Measurements from ENCODE around the gene HSP90AB1. TPM values are rescaled to one million over a fixed set of nuclear protein-coding genes. Genes with fewer than 3 reads are reported as not detected.

Gene HSP90AB1
- total RNA-seq, 4 donors from 2014 or later: 356 to 729 (median 499) TPM

GRCh38 chr6:44261581-44261980 is 14.7 kb downstream of the HSP90AB1 start:
- intact Hi-C loops (cut with DNase I): no loop called here
- TF ChIP-seq CTCF (IDR thresholded peaks at IDR 0.05) (no peak), POLR2AphosphoS5 (IDR thresholded peaks at IDR 0.05) (no peak), EP300 (IDR thresholded peaks at IDR 0.05) (no peak), POLR2A (IDR thresholded peaks at IDR 0.05; ENCODE audit: low read depth) (no peak)
- H3K4me1 ChIP-seq: peaks cover 26 to 56% (median 43%) of the 10 kb centered on the region in 4 donors

GRCh38 chr6:44262467-44263353 is 15.8 kb downstream of the HSP90AB1 start:
- intact Hi-C loops (cut with DNase I): no loop called here
- H3K27ac ChIP-seq (replicated peaks in 1 of 4): no peak overlapping the region
- TF ChIP-seq EP300 (IDR thresholded peaks at IDR 0.05): no peak
- TF ChIP-seq POLR2A (IDR thresholded peaks at IDR 0.05; ENCODE audit: low read depth): no peak
- TF ChIP-seq CTCF (IDR thresholded peaks at IDR 0.05): no peak
- no peak for TF ChIP-seq POLR2AphosphoS5 (IDR thresholded peaks at IDR 0.05)
- H3K4me1 ChIP-seq: peaks cover 24 to 49% (median 38%) of the 10 kb centered on the region in 4 donors
- WGBS: 84% methylated on average over 7 of the region's 7 CpGs
- H3K27me3 ChIP-seq: no peaks in the 10 kb centered on the region
- peak overlapping the region; percentile 75 to 86 (median 80) for H3K4me3 ChIP-seq
- DNase-seq (ENCODE audit: extremely low spot score): no peak
- peaks cover 0 to 27% (median 10%) of the 10 kb centered on the region in 4 donors for H3K36me3 ChIP-seq
- no peaks in the 10 kb centered on the region for H3K9me3 ChIP-seq

More at GRCh38 chr6:44261581-44261980, 14.7 kb downstream of the HSP90AB1 start:
- no peak for DNase-seq (ENCODE audit: extremely low spot score)
- no peak overlapping the region for H3K4me3 ChIP-seq
- WGBS: 95% methylated on average over 4 of the region's 8 CpGs
- H3K36me3 ChIP-seq: peaks cover 0 to 27% (median 10%) of the 10 kb centered on the region in 4 donors
- H3K27me3 ChIP-seq: no peaks in the 10 kb centered on the region
- H3K9me3 ChIP-seq: no peaks in the 10 kb centered on the region
- no peak overlapping the region for H3K27ac ChIP-seq (replicated peaks in 1 of 4)

GRCh38 chr6:44263354-44264100 is 16.6 kb downstream of the HSP90AB1 start:
- intact Hi-C loops (cut with DNase I): no loop called here
- H3K4me1 ChIP-seq: peaks cover 21 to 44% (median 33%) of the 10 kb centered on the region in 4 donors
- no peak for DNase-seq (ENCODE audit: extremely low spot score)
- peak overlapping the region in 1 of 4 donors; percentile 87 for H3K27ac ChIP-seq (replicated peaks in 1 of 4)
- TF ChIP-seq POLR2AphosphoS5 (IDR thresholded peaks at IDR 0.05) (no peak), CTCF (IDR thresholded peaks at IDR 0.05) (no peak), EP300 (IDR thresholded peaks at IDR 0.05) (no peak), POLR2A (IDR thresholded peaks at IDR 0.05; ENCODE audit: low read depth) (no peak)
- peaks cover 0 to 25% (median 9%) of the 10 kb centered on the region in 4 donors for H3K36me3 ChIP-seq
- H3K9me3 ChIP-seq: no peaks in the 10 kb centered on the region
- 55% methylated on average over 9 of the region's 9 CpGs for WGBS
- H3K27me3 ChIP-seq: peaks cover 0 to 8% (median under 1%) of the 10 kb centered on the region in 4 donors
- peak overlapping the region; percentile 75 to 86 (median 80) for H3K4me3 ChIP-seq

GRCh38 chr6:44264154-44265006 is 17.5 kb downstream of the HSP90AB1 start:
- TF ChIP-seq CTCF (IDR thresholded peaks at IDR 0.05) (no peak), POLR2AphosphoS5 (IDR thresholded peaks at IDR 0.05) (no peak), EP300 (IDR thresholded peaks at IDR 0.05) (no peak), POLR2A (IDR thresholded peaks at IDR 0.05; ENCODE audit: low read depth) (no peak)
- peak overlapping the region; percentile 85 to 90 (median 86) for H3K27ac ChIP-seq (replicated peaks in 1 of 4)
- WGBS: 7% methylated on average over 10 of the region's 13 CpGs
- H3K36me3 ChIP-seq: peaks cover 0 to 16% (median 4%) of the 10 kb centered on the region in 4 donors
- H3K4me3 ChIP-seq: peak overlapping the region; percentile 75 to 86 (median 80)
- no peaks in the 10 kb centered on the region for H3K9me3 ChIP-seq
- H3K4me1 ChIP-seq: peaks cover 21 to 44% (median 33%) of the 10 kb centered on the region in 4 donors
- intact Hi-C loops (cut with DNase I): no loop called here
- no peak for DNase-seq (ENCODE audit: extremely low spot score)
- peaks cover 4 to 16% (median 6%) of the 10 kb centered on the region in 4 donors for H3K27me3 ChIP-seq

All from esophagus muscularis mucosa (tissue), 4 donors.